ENCODE data around the gene DPT. TPM values are rescaled to one million over a fixed set of nuclear protein-coding genes. Genes with fewer than 3 reads are reported as not detected.

DPT gene
- polyA plus RNA-seq, 3 donors, result not detected

DNA sequence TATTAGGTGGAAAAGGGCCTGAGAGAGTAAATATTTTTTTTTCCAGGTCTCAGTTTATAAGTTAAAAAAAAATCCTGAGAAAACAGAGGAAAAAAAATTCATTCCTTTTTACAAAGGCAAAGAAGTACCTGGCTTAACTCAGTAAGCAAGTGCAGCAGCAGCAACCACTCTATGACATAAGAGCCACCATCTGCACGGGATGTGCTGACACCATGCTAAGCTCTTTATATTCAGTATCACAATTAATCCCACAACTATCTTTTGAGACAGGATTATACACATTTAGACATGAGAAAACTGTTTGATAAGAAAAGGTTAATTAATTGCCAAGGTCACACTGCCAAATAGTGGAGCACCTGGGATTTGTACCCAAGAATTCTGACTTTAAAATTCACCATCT is 13.4 kb upstream of the DPT start:
- 83% methylated on average over 1 of the region's 1 CpG for WGBS (ENCODE audit: insufficient coverage)
- Histone ChIP-seq H3K27me3 (ENCODE audit: control insufficient read depth in 2 of 2, insufficient read depth in 2 of 2, low read length in 2 of 2) (no peaks in the 10 kb centered on the region), H3K9me3 (replicated peaks in 1 of 2; ENCODE audit: control insufficient read depth in 1 of 2, insufficient read depth in 1 of 2, low read length in 2 of 2) (no peaks in the 10 kb centered on the region), H3K79me2 (ENCODE audit: insufficient read depth, low read length) (no peaks in the 10 kb centered on the region), H4K20me1 (ENCODE audit: insufficient read depth, low read length) (no peaks in the 10 kb centered on the region), H3K27ac (ENCODE audit: low read depth in 1 of 2, low read length in 2 of 2) (no peak overlapping the region), H2AFZ (ENCODE audit: insufficient read depth, low read depth, low read length, poor library complexity, severe bottlenecking) (no peak overlapping the region), H3K4me2 (replicated peaks; ENCODE audit: extremely low read depth, low read length, poor library complexity, severe bottlenecking) (no peak overlapping the region), H3K9ac (ENCODE audit: insufficient read depth, low read length, poor library complexity, severe bottlenecking) (no peak overlapping the region), H3K4me1 (ENCODE audit: control insufficient read depth in 1 of 2, insufficient read depth in 2 of 2, low read length in 2 of 2) (no peaks in the 10 kb centered on the region), H3K4me3 (replicated peaks in 1 of 3; ENCODE audit: low read depth in 2 of 3, low read length in 3 of 3) (no peak overlapping the region), H3K36me3 (replicated peaks in 1 of 2; ENCODE audit: control insufficient read depth in 1 of 2, insufficient read depth in 2 of 2, low read length in 2 of 2) (no peaks in the 10 kb centered on the region)
- Mint-ChIP-seq H3K36me3 (no peaks in the 10 kb centered on the region), H3K27ac (no peak overlapping the region), H3K9me3 (peaks cover 0 to 5% (median 2%) of the 10 kb centered on the region in 7 donors), H3K4me1 (no peaks in the 10 kb centered on the region), H3K27me3 (ENCODE audit: low read depth in 3 of 3) (peaks cover under 1 to 2% (median 2%) of the 10 kb centered on the region in 3 donors), H3K4me3 (no peak overlapping the region)
- intact Hi-C loops (cut with micrococcal nuclease), result no loop called here
- no peak for DNase-seq
- TF ChIP-seq, protein P1, sequence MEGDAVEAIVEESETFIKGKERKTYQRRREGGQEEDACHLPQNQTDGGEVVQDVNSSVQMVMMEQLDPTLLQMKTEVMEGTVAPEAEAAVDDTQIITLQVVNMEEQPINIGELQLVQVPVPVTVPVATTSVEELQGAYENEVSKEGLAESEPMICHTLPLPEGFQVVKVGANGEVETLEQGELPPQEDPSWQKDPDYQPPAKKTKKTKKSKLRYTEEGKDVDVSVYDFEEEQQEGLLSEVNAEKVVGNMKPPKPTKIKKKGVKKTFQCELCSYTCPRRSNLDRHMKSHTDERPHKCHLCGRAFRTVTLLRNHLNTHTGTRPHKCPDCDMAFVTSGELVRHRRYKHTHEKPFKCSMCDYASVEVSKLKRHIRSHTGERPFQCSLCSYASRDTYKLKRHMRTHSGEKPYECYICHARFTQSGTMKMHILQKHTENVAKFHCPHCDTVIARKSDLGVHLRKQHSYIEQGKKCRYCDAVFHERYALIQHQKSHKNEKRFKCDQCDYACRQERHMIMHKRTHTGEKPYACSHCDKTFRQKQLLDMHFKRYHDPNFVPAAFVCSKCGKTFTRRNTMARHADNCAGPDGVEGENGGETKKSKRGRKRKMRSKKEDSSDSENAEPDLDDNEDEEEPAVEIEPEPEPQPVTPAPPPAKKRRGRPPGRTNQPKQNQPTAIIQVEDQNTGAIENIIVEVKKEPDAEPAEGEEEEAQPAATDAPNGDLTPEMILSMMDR (IDR thresholded peaks at IDR 0.05), result no peak

DNA sequence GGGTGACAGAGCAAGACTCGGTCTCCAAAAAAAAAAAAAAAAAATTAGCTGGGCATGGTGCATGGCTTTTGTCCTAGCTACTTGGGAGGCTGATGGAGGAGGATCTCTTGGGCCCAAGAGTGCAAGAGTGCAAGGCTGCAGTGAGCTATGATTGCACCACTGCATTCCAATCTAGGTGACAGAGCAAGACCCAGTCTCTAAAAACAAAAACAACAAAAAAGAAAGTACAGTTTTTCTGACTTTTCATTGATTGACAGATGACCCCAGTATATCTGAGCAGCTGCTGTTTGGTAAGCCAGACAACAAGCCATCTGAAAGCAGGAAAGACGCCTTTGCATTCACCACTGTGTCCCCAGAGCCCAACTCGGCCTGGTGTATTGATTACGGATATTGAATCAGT is 10.9 kb upstream of the DPT start:
- TF ChIP-seq, protein P1 (IDR thresholded peaks at IDR 0.05), result no peak
- Histone ChIP-seq H3K4me1 (ENCODE audit: control insufficient read depth in 1 of 2, insufficient read depth in 2 of 2, low read length in 2 of 2) (no peaks in the 10 kb centered on the region), H3K27me3 (ENCODE audit: control insufficient read depth in 2 of 2, insufficient read depth in 2 of 2, low read length in 2 of 2) (no peaks in the 10 kb centered on the region), H4K20me1 (ENCODE audit: insufficient read depth, low read length) (no peaks in the 10 kb centered on the region), H2AFZ (ENCODE audit: insufficient read depth, low read depth, low read length, poor library complexity, severe bottlenecking) (no peak overlapping the region), H3K36me3 (replicated peaks in 1 of 2; ENCODE audit: control insufficient read depth in 1 of 2, insufficient read depth in 2 of 2, low read length in 2 of 2) (no peaks in the 10 kb centered on the region), H3K4me2 (replicated peaks; ENCODE audit: extremely low read depth, low read length, poor library complexity, severe bottlenecking) (no peak overlapping the region), H3K9ac (ENCODE audit: insufficient read depth, low read length, poor library complexity, severe bottlenecking) (no peak overlapping the region), H3K4me3 (replicated peaks in 1 of 3; ENCODE audit: low read depth in 2 of 3, low read length in 3 of 3) (no peak overlapping the region), H3K9me3 (replicated peaks in 1 of 2; ENCODE audit: control insufficient read depth in 1 of 2, insufficient read depth in 1 of 2, low read length in 2 of 2) (no peaks in the 10 kb centered on the region), H3K27ac (ENCODE audit: low read depth in 1 of 2, low read length in 2 of 2) (no peak overlapping the region), H3K79me2 (ENCODE audit: insufficient read depth, low read length) (no peaks in the 10 kb centered on the region)
- Mint-ChIP-seq H3K4me3 (no peak overlapping the region), H3K4me1 (no peaks in the 10 kb centered on the region), H3K27me3 (ENCODE audit: low read depth in 3 of 3) (peaks cover 0 to 4% (median 4%) of the 10 kb centered on the region in 3 donors), H3K9me3 (peaks cover 0 to 1% (median 0%) of the 10 kb centered on the region in 7 donors), H3K36me3 (no peaks in the 10 kb centered on the region), H3K27ac (no peak overlapping the region)
- DNase-seq, result no peak
- intact Hi-C loops (cut with micrococcal nuclease), result no loop called here
- 100% methylated on average over 1 of the region's 4 CpGs for WGBS (ENCODE audit: insufficient coverage)

Measured in CD14-positive monocyte (primary cell).